ENCODE data around the gene PDS5A.
A peak's percentile ranks its signal among the peaks of the same experiment; 100 is the strongest.
"Not testable (repeated sequence)": the region's sequence is repeated elsewhere in the genome, so short reads cannot be mapped to it uniquely, and the experiment has no call there.

PDS5A gene

GRCh38 chr4:39821951-39822350 lies 155.8 kb downstream of the PDS5A start:
- DNase-seq = no peak

- DNase-seq = no peak
Measured at GRCh38 chr4:39820186-39820585, 157.5 kb downstream of the PDS5A start.

GRCh38 chr4:39818646-39819045 lies 159.1 kb downstream of the PDS5A start:
- no peak for DNase-seq

GRCh38 chr4:39814403-39815185 lies 163.1 kb downstream of the PDS5A start:
- peak; percentile 37 for DNase-seq

GRCh38 chr4:39813761-39814160 lies 163.9 kb downstream of the PDS5A start:
- not testable (repeated sequence) for DNase-seq

GRCh38 chr4:39813033-39813432 lies 164.7 kb downstream of the PDS5A start:
- DNase-seq = not testable (repeated sequence)

GRCh38 chr4:39812500-39812899 lies 165.2 kb downstream of the PDS5A start:
- DNase-seq = peak; percentile 27

GRCh38 chr4:39808231-39808749 lies 169.4 kb downstream of the PDS5A start:
- DNase-seq = peak; percentile 31

- no peak for DNase-seq
Measured at GRCh38 chr4:39802005-39802404, 175.7 kb downstream of the PDS5A start.

- not testable (repeated sequence) for DNase-seq
Measured at GRCh38 chr4:39792976-39793375, 184.7 kb downstream of the PDS5A start.

GRCh38 chr4:39792529-39792928 lies 185.2 kb downstream of the PDS5A start:
- no peak for DNase-seq

GRCh38 chr4:39792128-39792527 lies 185.6 kb downstream of the PDS5A start:
- no peak for DNase-seq

GRCh38 chr4:39786838-39787237 lies 190.9 kb downstream of the PDS5A start:
- DNase-seq = no peak

- no peak for DNase-seq
Measured at GRCh38 chr4:39785083-39785482, 192.6 kb downstream of the PDS5A start.

GRCh38 chr4:39781988-39782387 lies 195.7 kb downstream of the PDS5A start:
- DNase-seq = not testable (repeated sequence)
